Gastrocnemius medialis (tissue), 4 donors: ENCODE measurements around the gene LPIN1. TPM values are rescaled to one million over a fixed set of nuclear protein-coding genes. Genes with fewer than 3 reads are reported as not detected.
A peak's percentile ranks its signal among the peaks of the same experiment; 100 is the strongest.

Source experiments
- ATAC-seq, 2 donors: fragments of 150-250 bp; one replicate each; pipeline ENCODE4 v1.9.1; 2016
- DNase-seq, 2 donors: peaks; one replicate each; pipeline ENCODE4 v3.0.0-alpha.2; 2019
- H3K27ac ChIP-seq, 4 donors: fragments of 200-600 bp; sonication (generic); 1 replicate in 1 of 4; 2 replicates in 3 of 4; pipeline ENCODE4 v1.5.1; 2016 to 2018; ENCODE audit warnings: mild to moderate bottlenecking in 2 of 4, moderate library complexity in 1 of 4
- H3K27me3 ChIP-seq, 3 donors: fragments of 200-600 bp; sonication (generic) in 2 of 3; 1 replicate in 1 of 3; 2 replicates in 2 of 3; pipeline versions ENCODE4 v1.5.1 to v1.6.0; 2016 to 2019; ENCODE audit warnings: mild to moderate bottlenecking in 1 of 3, moderate library complexity in 1 of 3
- H3K36me3 ChIP-seq, 2 donors: fragments of 200-600 bp; sonication (generic) in 1 of 2; one replicate each; pipeline ENCODE4 v1.5.1; 2017 to 2018
- H3K4me1 ChIP-seq, 2 donors: fragments of 200-600 bp; sonication (generic) in 1 of 2; one replicate each; pipeline ENCODE4 v1.5.1; 2016 to 2017; ENCODE audit warnings: mild to moderate bottlenecking in 2 of 2
- H3K4me3 ChIP-seq, 4 donors: fragments of 200-600 bp; sonication (generic) in 3 of 4; 1 replicate in 1 of 4; 2 replicates in 3 of 4; pipeline ENCODE4 v1.5.1; 2016 to 2019; ENCODE audit warnings: mild to moderate bottlenecking in 2 of 4
- H3K9me3 ChIP-seq, 3 donors: fragments of 200-600 bp; sonication (generic) in 2 of 3; 1 replicate in 1 of 3; 2 replicates in 2 of 3; pipeline ENCODE4 v1.5.1; 2016 to 2019
- CTCF ChIP-seq, 5 experiments: fragments of 450-650 bp in 3 of 5; fragments of 200-600 bp in 2 of 5; sonication (generic) in 2 of 5; IDR thresholded peaks in 4 of 5; conservative IDR thresholded peaks in 1 of 5; 1 replicate in 4 of 5; 2 replicates in 1 of 5; pipeline ENCODE4 v1.5.1; 2016 to 2019; ENCODE audit warnings: antibody characterized with exemption in 5 of 5, mild to moderate bottlenecking in 3 of 5, moderate library complexity in 3 of 5
- POLR2A ChIP-seq, 2 donors: fragments of 450-650 bp; IDR thresholded peaks; one replicate each; pipeline ENCODE4 v1.6.1; 2017; ENCODE audit warnings: antibody characterized with exemption in 2 of 2, mild to moderate bottlenecking in 2 of 2, moderate library complexity in 2 of 2
- in situ Hi-C, 4 donors: fragments of 200-750 bp; cut with MboI; loops; one replicate each; pipeline versions ENCODE4 v1.15.0 to v1.8.0; 2017; ENCODE audit warnings: low sequenced_read_pairs in 4 of 4
- intact Hi-C: fragments of 100-400 bp; cut with DNase I; formaldehyde crosslinking; loops from one replicate; pipeline ENCODE4 v1.15.1; 2023; ENCODE audit warnings: low total_unique reads
- total RNA-seq, 4 donors: library from RNA; depleted of rRNA; stranded (reverse); fragments of >200 nt; gene quantifications; one replicate each; pipeline versions ENCODE4 v1.1.0 to v1.2.3, GENCODE V29; 2016

The LPIN1 gene
- total RNA-seq, 4 donors from 2014 or later, result 292 to 606 (median 472) TPM

GRCh38 chr2:11743366-11743765 lies 3.1 kb upstream of the LPIN1 start:
- Histone ChIP-seq H3K27ac (peak overlapping the region; percentile 92 to 95 (median 94)), H3K27me3 (no peaks in the 10 kb centered on the region), H3K4me3 (no peak overlapping the region), H3K36me3 (no peaks in the 10 kb centered on the region), H3K9me3 (no peaks in the 10 kb centered on the region), H3K4me1 (peaks cover 33 to 54% of the 10 kb centered on the region in 2 donors)
- no peak for TF ChIP-seq POLR2A (IDR thresholded peaks at IDR 0.05)
- TF ChIP-seq CTCF (IDR thresholded peaks at IDR 0.05 in 4 of 5, conservative IDR thresholded peaks at IDR 0.05 in 1 of 5), result no peak
- in situ Hi-C loops, result loop anchor here in 3 of 4 donors (5.0 to 10.0 kb wide), 2 partner anchors 49 to 51 kb away; no protein-coding TSS in a partner anchor
- ATAC-seq (no peak), DNase-seq (no peak)
- intact Hi-C loops, result loop anchor here (5.0 to 10.0 kb wide), 2 partner anchors 146 to 279 kb away; partner anchors contain the start of gene E2F6

- Histone ChIP-seq H3K27me3 (no peaks in the 10 kb centered on the region), H3K27ac (peak overlapping the region; percentile 92 to 95 (median 94)), H3K4me3 (peak overlapping the region; percentile 41 to 48 (median 46)), H3K36me3 (no peaks in the 10 kb centered on the region), H3K9me3 (no peaks in the 10 kb centered on the region), H3K4me1 (peaks cover 33 to 55% of the 10 kb centered on the region in 2 donors)
- peak; percentile 97 to 98 for DNase-seq
- ATAC-seq, result peak; percentile 80 to 82
- intact Hi-C loops, result loop anchor here (5.0 to 10.0 kb wide), 2 partner anchors 147 to 279 kb away; partner anchors contain the start of gene E2F6
- in situ Hi-C loops, result loop anchor here in 3 of 4 donors (5.0 to 10.0 kb wide), 2 partner anchors 49 to 52 kb away; no protein-coding TSS in a partner anchor
- TF ChIP-seq CTCF (IDR thresholded peaks at IDR 0.05 in 4 of 5, conservative IDR thresholded peaks at IDR 0.05 in 1 of 5), result no peak
- TF ChIP-seq POLR2A (IDR thresholded peaks at IDR 0.05), result peak; percentile 55 to 62
These were observed 2.4 kb upstream of the LPIN1 start for GRCh38 chr2:11743846-11744553.

- peaks cover 34 to 56% of the 10 kb centered on the region in 2 donors for H3K4me1 ChIP-seq
- in situ Hi-C loops, result loop anchor here in 3 of 4 donors (5.0 to 10.0 kb wide), 2 partner anchors 50 to 53 kb away; no protein-coding TSS in a partner anchor
- intact Hi-C loops, result loop anchor here (5.0 to 10.0 kb wide), 2 partner anchors 148 to 280 kb away; partner anchors contain the start of gene E2F6
- peak overlapping the region; percentile 92 to 95 (median 94) for H3K27ac ChIP-seq
- no peaks in the 10 kb centered on the region for H3K36me3 ChIP-seq
- ATAC-seq (peak in 1 of 2 donors; percentile 29), DNase-seq (peak in 1 of 2 donors; percentile 66)
- H3K4me3 ChIP-seq, result peak overlapping the region; percentile 41 to 48 (median 46)
- H3K27me3 ChIP-seq, result no peaks in the 10 kb centered on the region
- no peaks in the 10 kb centered on the region for H3K9me3 ChIP-seq
- peak in 4 of 5 experiments; percentile 56 to 69 (median 61) for TF ChIP-seq CTCF (IDR thresholded peaks at IDR 0.05 in 4 of 5, conservative IDR thresholded peaks at IDR 0.05 in 1 of 5)
- TF ChIP-seq POLR2A (IDR thresholded peaks at IDR 0.05), result no peak
These were observed 1.6 kb upstream of the LPIN1 start for GRCh38 chr2:11744631-11745394.

DNA sequence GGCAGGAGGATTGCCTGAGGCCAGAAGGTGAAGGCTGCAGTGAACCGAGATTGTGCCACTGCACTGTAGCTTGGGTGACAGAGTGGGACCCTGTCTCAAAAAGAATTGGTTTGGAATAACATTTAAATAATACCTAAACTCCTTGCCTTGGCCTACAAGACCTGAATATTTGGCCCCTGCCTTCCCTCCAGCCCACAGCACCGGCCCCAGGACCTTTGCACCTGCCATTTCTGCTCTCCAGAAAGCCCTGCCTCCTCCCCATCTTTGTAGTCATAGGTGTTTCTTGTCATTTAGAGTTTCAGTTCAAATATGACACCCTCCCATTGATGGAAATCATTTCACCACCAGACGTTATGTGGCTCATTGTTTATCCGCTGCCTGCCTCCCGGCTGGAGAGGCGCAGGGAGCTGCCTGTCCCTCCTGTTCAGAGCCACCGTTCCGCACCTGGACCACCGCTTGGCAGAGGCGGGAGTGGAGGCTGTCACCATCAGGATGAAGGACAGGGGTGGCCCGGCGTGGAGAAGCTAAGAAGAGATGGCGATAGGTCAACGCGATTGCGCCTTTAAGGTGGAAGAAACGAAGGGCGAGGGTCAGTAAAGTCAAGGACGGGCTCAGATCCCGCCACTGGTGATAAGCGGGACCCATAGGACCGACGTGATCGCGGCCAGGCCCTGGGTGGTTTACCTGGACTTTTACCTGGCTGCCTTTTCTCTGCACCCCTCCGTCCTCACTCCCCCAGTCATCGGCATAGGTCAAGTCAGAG lies 638 bp upstream of the LPIN1 start:
- Histone ChIP-seq H3K4me3 (peak overlapping the region; percentile 59 to 92 (median 80)), H3K27me3 (no peaks in the 10 kb centered on the region), H3K27ac (peak overlapping the region; percentile 92 to 95 (median 94)), H3K4me1 (peaks cover 42 to 64% of the 10 kb centered on the region in 2 donors), H3K36me3 (no peaks in the 10 kb centered on the region), H3K9me3 (no peaks in the 10 kb centered on the region)
- DNase-seq (no peak), ATAC-seq (no peak)
- intact Hi-C loops, result loop anchor here (1.0 to 10.0 kb wide), 2 partner anchors 57 to 281 kb away; partner anchors contain the start of gene E2F6
- in situ Hi-C loops, result loop anchor here in 1 of 4 donors (10.0 kb wide), 1 partner anchor 51 kb away; no protein-coding TSS in a partner anchor
- no peak for TF ChIP-seq POLR2A (IDR thresholded peaks at IDR 0.05)
- TF ChIP-seq CTCF (IDR thresholded peaks at IDR 0.05 in 4 of 5, conservative IDR thresholded peaks at IDR 0.05 in 1 of 5), result no peak
